SK-N-MC (cell line): ENCODE results near the gene TSPAN15.

ENCODE experiments used
- EZH2 ChIP-seq: fragments of 200-600 bp; sonication (generic); IDR thresholded peaks from one replicate; pipeline ENCODE4 v1.6.1; 2017; ENCODE audit warnings: antibody characterized with exemption
- POLR2AphosphoS5 ChIP-seq: IDR thresholded peaks from 2 replicates; pipeline ENCODE4 v1.6.1; 2012; ENCODE audit warnings: mild to moderate bottlenecking, low read depth, low read length, borderline replicate concordance

DNA sequence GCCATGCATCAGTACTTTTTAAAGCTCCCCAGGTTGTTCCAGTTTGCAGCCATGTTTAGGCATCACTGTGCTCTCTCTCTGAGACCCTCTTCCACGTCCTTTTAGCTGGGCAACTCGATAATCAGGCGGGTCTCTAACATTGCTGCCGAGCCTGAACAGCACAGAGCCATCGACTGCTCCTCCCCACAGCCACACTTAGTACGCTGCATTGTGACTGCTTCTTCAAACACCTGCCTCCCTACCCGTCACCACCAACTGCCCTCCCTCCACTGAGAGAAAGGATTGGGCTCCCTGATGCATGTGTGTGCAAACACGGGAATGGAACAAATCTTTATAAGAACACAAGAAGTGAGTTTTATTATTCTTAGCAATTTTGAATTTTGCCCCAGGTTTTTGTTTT, 23.1 kb upstream of the TSPAN15 start:
- no peak for TF ChIP-seq POLR2AphosphoS5
- TF ChIP-seq EZH2 = no peak
